EL (cell line): Measurements from ENCODE around the gene ALPI.

ENCODE experiments used
- DNase-seq: peaks from one replicate; pipeline ENCODE4 v3.0.0-alpha.2; 2016

Gene ALPI

GRCh38 chr2:232503809-232504323 is 47.9 kb downstream of the ALPI start:
- DNase-seq, result no peak

GRCh38 chr2:232504438-232504837 is 48.5 kb downstream of the ALPI start:
- DNase-seq, result no peak

GRCh38 chr2:232505856-232506255 is 49.9 kb downstream of the ALPI start:
- no peak for DNase-seq

- no peak for DNase-seq
These were observed 50.8 kb downstream of the ALPI start for GRCh38 chr2:232506709-232507108.

GRCh38 chr2:232508251-232508650 is 52.3 kb downstream of the ALPI start:
- DNase-seq, result no peak
